T-cell (primary cell): ENCODE measurements around the gene ANLN. TPM values are rescaled to one million over a fixed set of nuclear protein-coding genes. Genes with fewer than 3 reads are reported as not detected.
"Not testable (repeated sequence)": the region's sequence is repeated elsewhere in the genome, so short reads cannot be mapped to it uniquely, and the experiment has no call there.

ENCODE experiments used
- ATAC-seq, 4 experiments: fragments of 200-7000 bp in 3 of 4; fragments of 150-1000 bp in 1 of 4; cut with Tn5 transposase; replicated peaks in 1 of 4; 1 replicate in 3 of 4; 2 replicates in 1 of 4; pipeline ENCODE4 v1.10.0; 2021; ENCODE audit warnings: moderate library complexity in 3 of 4, mild to moderate bottlenecking in 2 of 4, moderate number of reproducible peaks in 1 of 4
- CTCF ChIA-PET, 2 donors: fragments of 300-600 bp; sonication (Branson Sonifier 250); formaldehyde crosslinking; loops; one replicate each; lab custom pipeline; 2022; ENCODE audit warnings: antibody characterized with exemption in 2 of 2; lab: Charles Lee
- POLR2A ChIA-PET, 2 donors: fragments of 300-600 bp; sonication (Branson Sonifier 250); formaldehyde crosslinking; loops; one replicate each; lab custom pipeline; 2022; ENCODE audit warnings: antibody characterized with exemption in 2 of 2; lab: Charles Lee
- DNase-seq, 35 experiments: peaks; one replicate each; pipeline versions ENCODE4 v3.0.0 to v3.0.0-alpha.2; 2013 to 2023
- H3K27ac ChIP-seq: one replicate; pipeline ENCODE4 v1.5.1; 2013; ENCODE audit warnings: low read length
- H3K27me3 ChIP-seq, 2 experiments: replicated peaks in 1 of 2; 1 replicate in 1 of 2; 2 replicates in 1 of 2; pipeline versions ENCODE4 v1.6.1 to v1.7.0; 2013; ENCODE audit warnings: low read length in 1 of 2, mixed read lengths in 1 of 2; ENCODE audit not compliant: control insufficient read depth in 2 of 2, insufficient read depth in 2 of 2; ENCODE audit errors: extremely low read depth in 1 of 2
- H3K36me3 ChIP-seq, 2 donors: 1 replicate in 1 of 2; 2 replicates in 1 of 2; pipeline versions ENCODE4 v1.6.1 to v1.7.0; 2013; ENCODE audit warnings: low read length in 1 of 2; ENCODE audit not compliant: control insufficient read depth in 2 of 2, insufficient read depth in 1 of 2; ENCODE audit errors: extremely low read depth in 1 of 2
- H3K4me1 ChIP-seq, 2 experiments: 1 replicate in 1 of 2; 2 replicates in 1 of 2; pipeline versions ENCODE4 v1.6.1 to v1.7.0; 2013; ENCODE audit warnings: low read length in 2 of 2, mixed read lengths in 1 of 2; ENCODE audit not compliant: insufficient read depth in 2 of 2, control insufficient read depth in 1 of 2; ENCODE audit errors: extremely low read depth in 1 of 2
- H3K4me3 ChIP-seq, 2 donors: 1 replicate in 1 of 2; 2 replicates in 1 of 2; pipeline versions ENCODE4 v1.5.1 to v1.7.0; 2013; ENCODE audit warnings: mild to moderate bottlenecking in 2 of 2, low read length in 1 of 2, moderate library complexity in 1 of 2; ENCODE audit not compliant: control insufficient read depth in 1 of 2; ENCODE audit errors: extremely low read depth in 1 of 2
- H3K9me3 ChIP-seq: 2 replicates; pipeline ENCODE4 v1.7.0; 2013
- H3K27ac Mint-ChIP-seq, 2 donors: one replicate each; pipeline ENCODE4 v1.8.0; 2020 to 2021; ENCODE audit warnings: mild to moderate bottlenecking in 2 of 2, mixed read lengths in 2 of 2
- H3K27me3 Mint-ChIP-seq, 2 donors: one replicate each; pipeline ENCODE4 v1.8.0; 2021 to 2022; ENCODE audit warnings: mixed read lengths in 2 of 2
- H3K36me3 Mint-ChIP-seq: one replicate; pipeline ENCODE4 v1.8.0; 2021; ENCODE audit warnings: mixed read lengths
- H3K4me1 Mint-ChIP-seq, 3 donors: one replicate each; pipeline ENCODE4 v1.8.0; 2020 to 2022; ENCODE audit warnings: mixed read lengths in 3 of 3, mild to moderate bottlenecking in 1 of 3
- H3K4me3 Mint-ChIP-seq, 3 donors: one replicate each; pipeline ENCODE4 v1.8.0; 2020 to 2022; ENCODE audit warnings: mild to moderate bottlenecking in 3 of 3, mixed read lengths in 3 of 3, moderate library complexity in 3 of 3
- H3K9me3 Mint-ChIP-seq, 3 donors: one replicate each; pipeline ENCODE4 v1.8.0; 2020 to 2022; ENCODE audit warnings: mixed read lengths in 3 of 3
- WGBS: methylation state at CpG from one replicate; pipeline ENCODE4 v1.1.5; 2013; ENCODE audit warnings: missing lambda C conversion rate; ENCODE audit not compliant: insufficient coverage; 5-methylcytosine and 5-hydroxymethylcytosine counted together
- total RNA-seq, 35 experiments: library from RNA in 6 of 35; stranded (reverse) in 6 of 35; fragments of 120-200 nt in 1 of 35; gene quantifications; one replicate each; pipeline versions ENCODE4 v1.2.1 to v1.2.4 and lab custom pipeline; 2013 to 2026

ANLN gene
- total RNA-seq, 5 donors from 2014 or later (not counting 1 experiment from before 2014, with no cell fraction given), result 0.69 to 1.5 (median 1.1) TPM

GRCh38 chr7:36383284-36383683 lies 6.4 kb upstream of the ANLN start:
- CTCF ChIA-PET, ATAC-seq, H3K36me3 ChIP-seq, H3K27me3 ChIP-seq, H3K9me3 Mint-ChIP-seq, H3K4me3 ChIP-seq, H3K27ac ChIP-seq, H3K9me3 ChIP-seq, H3K4me3 Mint-ChIP-seq, POLR2A ChIA-PET, DNase-seq, H3K27me3 Mint-ChIP-seq, H3K4me1 ChIP-seq, H3K36me3 Mint-ChIP-seq, H3K27ac Mint-ChIP-seq: not testable (repeated sequence)
- H3K4me1 Mint-ChIP-seq, result peaks cover 12 to 23% (median 21%) of the 10 kb centered on the region in 3 donors
- no CpG with 5 or more reads among the region's 3 CpGs for WGBS

- POLR2A ChIA-PET, DNase-seq, ATAC-seq, H3K27me3 ChIP-seq, H3K9me3 ChIP-seq, H3K27ac ChIP-seq, H3K4me3 ChIP-seq, CTCF ChIA-PET, H3K4me3 Mint-ChIP-seq, H3K36me3 ChIP-seq, H3K36me3 Mint-ChIP-seq, H3K27me3 Mint-ChIP-seq, H3K9me3 Mint-ChIP-seq: not testable (repeated sequence)
- Mint-ChIP-seq H3K4me1 (peaks cover 6 to 11% (median 11%) of the 10 kb centered on the region in 3 donors), H3K27ac (peak overlapping the region in 1 of 2 donors; percentile 34)
- no CpG with 5 or more reads among the region's 3 CpGs for WGBS
- H3K4me1 ChIP-seq, result peaks cover 3 to 15% of the 10 kb centered on the region in 2 experiments
These were observed 4.0 kb upstream of the ANLN start for GRCh38 chr7:36385646-36386045.

GRCh38 chr7:36387435-36388231 lies 2.0 kb upstream of the ANLN start:
- ATAC-seq (no peak), DNase-seq (no peak)
- Mint-ChIP-seq H3K27me3 (no peaks in the 10 kb centered on the region), H3K36me3 (no peaks in the 10 kb centered on the region), H3K9me3 (no peaks in the 10 kb centered on the region), H3K4me3 (no peak overlapping the region), H3K4me1 (peaks cover 23 to 28% (median 26%) of the 10 kb centered on the region in 3 donors), H3K27ac (peak overlapping the region; percentile 75)
- H3K4me1 ChIP-seq, result peaks cover 15 to 18% of the 10 kb centered on the region in 2 experiments
- H3K27me3 ChIP-seq, result no peaks in the 10 kb centered on the region
- ChIA-PET CTCF (interaction anchor here in 1 of 2 donors (1.0 to 1.3 kb wide), 3 partner anchors 21 to 70 kb away, joined by 3 to 6 read pairs (median 3); a partner anchor contains a TSS), POLR2A (interaction anchor here in 1 of 2 donors (0.7 to 1.0 kb wide), 2 partner anchors 21 to 231 kb away, joined by 3 read pairs; no protein-coding TSS in a partner anchor)
- WGBS, result no CpG with 5 or more reads among the region's 7 CpGs
- no peaks in the 10 kb centered on the region for H3K36me3 ChIP-seq
- no peak overlapping the region for H3K27ac ChIP-seq
- no peaks in the 10 kb centered on the region for H3K9me3 ChIP-seq
- H3K4me3 ChIP-seq, result no peak overlapping the region

GRCh38 chr7:36388423-36388822 lies 1.2 kb upstream of the ANLN start:
- Mint-ChIP-seq H3K36me3 (no peaks in the 10 kb centered on the region), H3K27ac (peak overlapping the region; percentile 69 to 76), H3K4me3 (peak overlapping the region; percentile 51 to 86 (median 56)), H3K9me3 (no peaks in the 10 kb centered on the region), H3K4me1 (peaks cover 23 to 28% (median 26%) of the 10 kb centered on the region in 3 donors), H3K27me3 (no peaks in the 10 kb centered on the region)
- H3K4me3 ChIP-seq, result no peak overlapping the region
- peak overlapping the region; percentile 28 for H3K27ac ChIP-seq
- POLR2A ChIA-PET, result interaction anchor here in 1 of 2 donors (0.6 kb wide), 1 partner anchor 32 kb away, joined by 4 read pairs; no protein-coding TSS in a partner anchor
- no CpG with 5 or more reads among the region's 4 CpGs for WGBS
- peaks cover 15 to 18% of the 10 kb centered on the region in 2 experiments for H3K4me1 ChIP-seq
- H3K27me3 ChIP-seq, result no peaks in the 10 kb centered on the region
- H3K36me3 ChIP-seq, result no peaks in the 10 kb centered on the region
- ATAC-seq (no peak), DNase-seq (peak in 1 of 35 experiments; percentile 18)
- CTCF ChIA-PET, result interaction anchor here in 1 of 2 donors (0.6 to 1.3 kb wide), 4 partner anchors 21 to 588 kb away, joined by 3 to 6 read pairs (median 3); partner anchors contain the start of gene SEPTIN7
- H3K9me3 ChIP-seq, result no peaks in the 10 kb centered on the region

GRCh38 chr7:36390199-36391090 lies 783 bp downstream of the ANLN start:
- H3K4me1 Mint-ChIP-seq, result peaks cover 23 to 31% (median 26%) of the 10 kb centered on the region in 3 donors
- peak in 20 of 35 experiments; percentile 7 to 52 (median 14) for DNase-seq
- H3K4me1 ChIP-seq, result peaks cover 15 to 18% of the 10 kb centered on the region in 2 experiments
- no peaks in the 10 kb centered on the region for H3K9me3 Mint-ChIP-seq
- H3K4me3 Mint-ChIP-seq, result peak overlapping the region; percentile 78 to 86 (median 79)
- H3K27me3 Mint-ChIP-seq, result no peaks in the 10 kb centered on the region
- peak; percentile 10 to 31 (median 18) for ATAC-seq
- POLR2A ChIA-PET, result no interaction called here
- no peaks in the 10 kb centered on the region for H3K36me3 ChIP-seq
- no peaks in the 10 kb centered on the region for H3K27me3 ChIP-seq
- no peak overlapping the region for H3K27ac ChIP-seq
- CTCF ChIA-PET, result interaction anchor here in 1 of 2 donors (0.9 kb wide), 1 partner anchor 22 kb away, joined by 3 read pairs; no protein-coding TSS in a partner anchor
- no peaks in the 10 kb centered on the region for H3K9me3 ChIP-seq
- no peaks in the 10 kb centered on the region for H3K36me3 Mint-ChIP-seq
- under 1% methylated on average over 20 of the region's 26 CpGs for WGBS
- H3K4me3 ChIP-seq, result peak overlapping the region; percentile 81 to 97
- H3K27ac Mint-ChIP-seq, result peak overlapping the region in 1 of 2 donors; percentile 46
